Liver (tissue), 3 donors: ENCODE measurements around the gene CXCR4.

Experiments
- CTCF ChIP-seq: fragments of 150-350 bp; IDR thresholded peaks from 2 replicates; pipeline ENCODE4 v1.5.1; 2017; ENCODE audit warnings: improper control_type of control experiment, low read depth, low read length; ENCODE audit not compliant: missing input control
- EGR1 ChIP-seq, 2 donors: IDR thresholded peaks; 2 replicates each; pipeline ENCODE4 v1.6.1; 2016 to 2018; ENCODE audit warnings: antibody characterized with exemption in 2 of 2, low read depth in 2 of 2
- HNF4A ChIP-seq, 2 donors: conservative IDR thresholded peaks; 2 replicates each; pipeline ENCODE4 v1.6.1; 2016; ENCODE audit warnings: antibody characterized with exemption in 2 of 2, mild to moderate bottlenecking in 2 of 2
- JUND ChIP-seq, 2 donors: IDR thresholded peaks; 2 replicates each; pipeline ENCODE4 v1.6.1; 2016; ENCODE audit warnings: antibody characterized with exemption in 2 of 2
- SP1 ChIP-seq: IDR thresholded peaks from 2 replicates; pipeline ENCODE4 v1.6.1; 2018; ENCODE audit warnings: antibody characterized with exemption, mild to moderate bottlenecking
- donor health status: healthy.
- donor health status: healthy.

GRCh38 chr2:136067897-136068580 is 49.9 kb downstream of the CXCR4 start:
- TF ChIP-seq CTCF (no peak), JUND (IDR thresholded peaks at IDR 0.05) (no peak), HNF4A (conservative IDR thresholded peaks at IDR 0.05) (no peak), EGR1 (IDR thresholded peaks at IDR 0.05; ENCODE audit: low read depth in 2 of 2) (no peak), SP1 (no peak)
